Measurements from ENCODE around the gene ATOH8.

Gene ATOH8

GRCh38 chr2:85772019-85772745 is 18.4 kb downstream of the ATOH8 start:
- peak; percentile 62 for DNase-seq

- no peak for DNase-seq
Measured at GRCh38 chr2:85772841-85773491, 19.2 kb downstream of the ATOH8 start.

GRCh38 chr2:85773692-85774091 is 19.9 kb downstream of the ATOH8 start:
- no peak for DNase-seq

- DNase-seq = no peak
Measured at GRCh38 chr2:85774126-85774978, 20.6 kb downstream of the ATOH8 start.

GRCh38 chr2:85775406-85776381 is 21.9 kb downstream of the ATOH8 start:
- no peak for DNase-seq

GRCh38 chr2:85776672-85777071 is 22.9 kb downstream of the ATOH8 start:
- no peak for DNase-seq

GRCh38 chr2:85777441-85777861 is 23.7 kb downstream of the ATOH8 start:
- no peak for DNase-seq

GRCh38 chr2:85778646-85779379 is 25.0 kb downstream of the ATOH8 start:
- no peak for DNase-seq

GRCh38 chr2:85779641-85780315 is 26.0 kb downstream of the ATOH8 start:
- no peak for DNase-seq

- no peak for DNase-seq
Measured at GRCh38 chr2:85780316-85781012, 26.7 kb downstream of the ATOH8 start.

- no peak for DNase-seq
Measured at GRCh38 chr2:85781013-85781332, 27.2 kb downstream of the ATOH8 start.

GRCh38 chr2:85783796-85784195 is 30.0 kb downstream of the ATOH8 start:
- DNase-seq = no peak

GRCh38 chr2:85784474-85784986 is 30.7 kb downstream of the ATOH8 start:
- DNase-seq = no peak

GRCh38 chr2:85785027-85785822 is 31.4 kb downstream of the ATOH8 start:
- DNase-seq = no peak

GRCh38 chr2:85785871-85786270 is 32.1 kb downstream of the ATOH8 start:
- DNase-seq = no peak

- DNase-seq = no peak
Measured at GRCh38 chr2:85786444-85786843, 32.7 kb downstream of the ATOH8 start.

GRCh38 chr2:85786865-85787264 is 33.1 kb downstream of the ATOH8 start:
- DNase-seq = no peak

GRCh38 chr2:85787282-85787980 is 33.6 kb downstream of the ATOH8 start:
- DNase-seq = no peak

- no peak for DNase-seq
Measured at GRCh38 chr2:85787981-85788340, 34.2 kb downstream of the ATOH8 start.

Measured in NCI-H510A (cell line).